B cell (primary cell): ENCODE measurements around the gene GDF2. TPM values are rescaled to one million over a fixed set of nuclear protein-coding genes. Genes with fewer than 3 reads are reported as not detected.

ENCODE experiments used
- ATAC-seq: fragments of 200-7000 bp; cut with Tn5 transposase; one replicate; pipeline ENCODE4 v1.10.0; 2021; ENCODE audit warnings: low read depth, mild to moderate bottlenecking, moderate number of reproducible peaks, moderate library complexity
- CTCF ChIA-PET: fragments of 350-600 bp; sonication (Branson Sonifier 250); formaldehyde crosslinking; loops from one replicate; lab custom pipeline; 2021; ENCODE audit warnings: antibody characterized with exemption, inconsistent platforms; lab: Charles Lee
- POLR2A ChIA-PET: fragments of 350-600 bp; sonication (Branson Sonifier 250); formaldehyde crosslinking; loops from one replicate; lab custom pipeline; 2021; ENCODE audit warnings: antibody characterized with exemption; lab: Charles Lee
- DNase-seq: peaks from one replicate; pipeline ENCODE4 v3.0.0; 2013
- H2AFZ ChIP-seq: 2 replicates; pipeline ENCODE4 v1.6.1; 2012; ENCODE audit warnings: mild to moderate bottlenecking, low read depth, low read length; ENCODE audit not compliant: insufficient read depth, poor library complexity, severe bottlenecking
- H3K27ac ChIP-seq, 2 donors: 1 replicate in 1 of 2; 2 replicates in 1 of 2; pipeline ENCODE4 v1.5.1; 2012 to 2013; ENCODE audit warnings: low read length in 2 of 2, mild to moderate bottlenecking in 2 of 2, moderate library complexity in 1 of 2
- H3K27me3 ChIP-seq, 4 experiments: fragments of 200-600 bp in 1 of 4; sonication (generic) in 1 of 4; replicated peaks in 1 of 4; 1 replicate in 2 of 4; 2 replicates in 2 of 4; pipeline versions ENCODE4 v1.6.1 to v1.7.0; 2013 to 2016; ENCODE audit warnings: low read length in 3 of 4, mild to moderate bottlenecking in 2 of 4, mixed read lengths in 1 of 4, moderate library complexity in 1 of 4; ENCODE audit not compliant: insufficient read depth in 4 of 4, control insufficient read depth in 3 of 4; ENCODE audit errors: control extremely low read depth in 1 of 4
- H3K36me3 ChIP-seq, 2 experiments: replicated peaks in 1 of 2; 1 replicate in 1 of 2; 2 replicates in 1 of 2; pipeline versions ENCODE4 v1.6.1 to v1.7.1; 2013; ENCODE audit warnings: low read length in 1 of 2; ENCODE audit not compliant: insufficient read depth in 2 of 2, control insufficient read depth in 1 of 2; ENCODE audit errors: control extremely low read depth in 1 of 2, extremely low read depth in 1 of 2
- H3K4me1 ChIP-seq, 2 donors: fragments of 200-600 bp in 1 of 2; sonication (generic) in 1 of 2; 1 replicate in 1 of 2; 2 replicates in 1 of 2; pipeline versions ENCODE4 v1.5.1 to v1.6.1; 2013 to 2017; ENCODE audit warnings: low read length in 2 of 2; ENCODE audit not compliant: control insufficient read depth in 2 of 2, insufficient read depth in 2 of 2
- H3K4me2 ChIP-seq: replicated peaks from 2 replicates; pipeline ENCODE3; 2012; ENCODE audit warnings: mild to moderate bottlenecking, low read depth, low read length; ENCODE audit not compliant: poor library complexity, severe bottlenecking
- H3K4me3 ChIP-seq, 5 experiments: fragments of 200-600 bp in 1 of 5; sonication (generic) in 1 of 5; 1 replicate in 3 of 5; 2 replicates in 2 of 5; pipeline versions ENCODE4 v1.5.1 to v1.7.0; 2011 to 2016; ENCODE audit warnings: low read length in 4 of 5, mild to moderate bottlenecking in 4 of 5, low read depth in 2 of 5, control low read depth in 1 of 5, moderate library complexity in 1 of 5; ENCODE audit not compliant: insufficient read depth in 1 of 5; ENCODE audit errors: control extremely low read depth in 1 of 5, extremely low read depth in 1 of 5
- H3K79me2 ChIP-seq: fragments of 200-600 bp; sonication (generic); one replicate; pipeline ENCODE4 v1.6.0; 2016; ENCODE audit warnings: low read length; ENCODE audit not compliant: control insufficient read depth, insufficient read depth
- H3K9ac ChIP-seq: fragments of 200-600 bp; sonication (generic); 2 replicates; pipeline ENCODE4 v1.6.1; 2017; ENCODE audit warnings: mild to moderate bottlenecking, low read length, moderate library complexity
- H3K9me3 ChIP-seq, 3 donors: one replicate each; pipeline versions ENCODE4 v1.6.1 to v1.7.1; 2013; ENCODE audit warnings: low read length in 2 of 3; ENCODE audit not compliant: control insufficient read depth in 2 of 3, insufficient read depth in 1 of 3; ENCODE audit errors: control extremely low read depth in 1 of 3
- H4K20me1 ChIP-seq: 2 replicates; pipeline ENCODE4 v1.6.0; 2012; ENCODE audit warnings: mild to moderate bottlenecking, low read length; ENCODE audit not compliant: insufficient read depth, control insufficient read depth, poor library complexity, severe bottlenecking
- H3K27ac Mint-ChIP-seq: one replicate; pipeline ENCODE4 v1.8.0; 2021; ENCODE audit warnings: mixed read lengths
- H3K27me3 Mint-ChIP-seq: one replicate; pipeline ENCODE4 v1.8.0; 2021; ENCODE audit warnings: mixed read lengths
- H3K4me1 Mint-ChIP-seq: one replicate; pipeline ENCODE4 v1.8.0; 2021; ENCODE audit warnings: mixed read lengths
- H3K4me3 Mint-ChIP-seq: one replicate; pipeline ENCODE4 v1.8.0; 2021; ENCODE audit warnings: mixed read lengths
- H3K9me3 Mint-ChIP-seq: one replicate; pipeline ENCODE4 v1.8.0; 2022; ENCODE audit warnings: mixed read lengths; ENCODE audit not compliant: insufficient read depth
- EZH2 ChIP-seq: IDR thresholded peaks from 2 replicates; pipeline ENCODE4 v1.6.1; 2012; ENCODE audit warnings: borderline replicate concordance, low read depth, mild to moderate bottlenecking, moderate library complexity, low read length; ENCODE audit not compliant: insufficient read depth, poor library complexity, severe bottlenecking
- WGBS: methylation state at CpG from one replicate; pipeline ENCODE4 v1.1.5; 2013; ENCODE audit warnings: missing lambda C conversion rate; ENCODE audit not compliant: insufficient coverage; 5-methylcytosine and 5-hydroxymethylcytosine counted together
- intact Hi-C: fragments of 100-400 bp; cut with micrococcal nuclease; formaldehyde crosslinking; loops from one replicate; pipeline ENCODE4 v1.10.0; 2022
- polyA plus RNA-seq: library from polyadenylated mRNA; depleted of rRNA; stranded (reverse); fragments of >200 nt; gene quantifications from 2 replicates; pipeline ENCODE4 v1.2.3, GENCODE V29; 2012
- total RNA-seq, 2 donors: library from RNA; stranded (reverse); fragments of 120-200 nt in 1 of 2; gene quantifications; 1 replicate in 1 of 2; 2 replicates in 1 of 2; pipeline versions ENCODE4 v1.2.3 to v1.2.4, GENCODE V29; 2013 to 2022
- TF ChIP-seq, protein P1 (sequence below): fragments of 200-600 bp; IDR thresholded peaks from one replicate; pipeline ENCODE4 v1.8.0; 2022; ENCODE audit warnings: antibody characterized with exemption, mild to moderate bottlenecking

Gene GDF2
- total and polyA plus RNA-seq, 2 donors (not counting 1 experiment from before 2014, with no cell fraction given) = not detected

DNA sequence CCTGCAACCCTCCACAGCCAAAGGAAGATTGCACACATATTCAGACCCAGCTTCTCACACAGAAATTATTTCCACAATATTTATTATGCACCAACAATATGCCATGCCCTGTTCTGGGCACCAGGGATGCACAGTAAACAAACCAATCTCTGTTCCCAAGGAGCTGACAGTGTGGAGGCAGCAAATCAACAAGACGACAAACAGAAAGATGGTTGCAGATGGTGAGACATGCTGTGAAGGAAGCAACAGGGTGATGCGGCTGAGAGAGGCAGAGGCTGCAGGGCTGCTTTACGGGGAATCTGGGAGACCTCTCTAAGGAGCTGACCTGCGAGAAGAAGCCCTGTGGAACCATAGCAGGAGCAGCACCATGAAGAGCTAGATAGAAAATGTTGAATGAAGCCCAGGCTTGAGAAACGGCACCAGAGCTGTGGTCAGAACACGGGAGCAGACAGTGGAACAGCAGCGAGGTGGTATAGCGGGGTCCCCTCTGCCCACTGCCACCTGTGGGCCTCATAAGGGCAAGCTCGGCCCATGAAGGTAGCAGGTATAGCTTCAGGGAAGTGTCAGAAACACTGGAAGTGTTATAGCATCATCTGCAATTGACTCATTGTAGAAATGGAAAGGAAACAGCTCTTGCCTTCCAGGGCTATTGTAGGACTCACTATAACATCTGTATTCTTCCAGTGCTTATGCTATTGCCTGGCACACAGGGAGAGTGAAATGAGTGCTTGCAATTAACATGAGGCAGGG, 43.4 kb downstream of the GDF2 start:
- DNase-seq (no peak), ATAC-seq (no peak)
- Histone ChIP-seq H3K9me3 (no peaks in the 10 kb centered on the region), H3K79me2 (no peaks in the 10 kb centered on the region), H3K27ac (no peak overlapping the region), H3K9ac (no peak overlapping the region), H3K4me3 (no peak overlapping the region), H4K20me1 (no peaks in the 10 kb centered on the region), H3K4me2 (no peak overlapping the region), H3K36me3 (no peaks in the 10 kb centered on the region), H3K4me1 (no peaks in the 10 kb centered on the region), H3K27me3 (no peaks in the 10 kb centered on the region), H2AFZ (no peak overlapping the region)
- intact Hi-C loops = no loop called here
- 96% methylated on average over 8 of the region's 9 CpGs for WGBS
- H3K27me3 Mint-ChIP-seq = no peaks in the 10 kb centered on the region
- POLR2A ChIA-PET = no interaction called here
- no peak for TF ChIP-seq EZH2
- TF ChIP-seq, protein P1, sequence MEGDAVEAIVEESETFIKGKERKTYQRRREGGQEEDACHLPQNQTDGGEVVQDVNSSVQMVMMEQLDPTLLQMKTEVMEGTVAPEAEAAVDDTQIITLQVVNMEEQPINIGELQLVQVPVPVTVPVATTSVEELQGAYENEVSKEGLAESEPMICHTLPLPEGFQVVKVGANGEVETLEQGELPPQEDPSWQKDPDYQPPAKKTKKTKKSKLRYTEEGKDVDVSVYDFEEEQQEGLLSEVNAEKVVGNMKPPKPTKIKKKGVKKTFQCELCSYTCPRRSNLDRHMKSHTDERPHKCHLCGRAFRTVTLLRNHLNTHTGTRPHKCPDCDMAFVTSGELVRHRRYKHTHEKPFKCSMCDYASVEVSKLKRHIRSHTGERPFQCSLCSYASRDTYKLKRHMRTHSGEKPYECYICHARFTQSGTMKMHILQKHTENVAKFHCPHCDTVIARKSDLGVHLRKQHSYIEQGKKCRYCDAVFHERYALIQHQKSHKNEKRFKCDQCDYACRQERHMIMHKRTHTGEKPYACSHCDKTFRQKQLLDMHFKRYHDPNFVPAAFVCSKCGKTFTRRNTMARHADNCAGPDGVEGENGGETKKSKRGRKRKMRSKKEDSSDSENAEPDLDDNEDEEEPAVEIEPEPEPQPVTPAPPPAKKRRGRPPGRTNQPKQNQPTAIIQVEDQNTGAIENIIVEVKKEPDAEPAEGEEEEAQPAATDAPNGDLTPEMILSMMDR = no peak
- H3K9me3 Mint-ChIP-seq = no peaks in the 10 kb centered on the region
- H3K4me1 Mint-ChIP-seq = no peaks in the 10 kb centered on the region
- CTCF ChIA-PET = no interaction called here
- no peak overlapping the region for H3K4me3 Mint-ChIP-seq
- H3K27ac Mint-ChIP-seq = no peak overlapping the region

DNA sequence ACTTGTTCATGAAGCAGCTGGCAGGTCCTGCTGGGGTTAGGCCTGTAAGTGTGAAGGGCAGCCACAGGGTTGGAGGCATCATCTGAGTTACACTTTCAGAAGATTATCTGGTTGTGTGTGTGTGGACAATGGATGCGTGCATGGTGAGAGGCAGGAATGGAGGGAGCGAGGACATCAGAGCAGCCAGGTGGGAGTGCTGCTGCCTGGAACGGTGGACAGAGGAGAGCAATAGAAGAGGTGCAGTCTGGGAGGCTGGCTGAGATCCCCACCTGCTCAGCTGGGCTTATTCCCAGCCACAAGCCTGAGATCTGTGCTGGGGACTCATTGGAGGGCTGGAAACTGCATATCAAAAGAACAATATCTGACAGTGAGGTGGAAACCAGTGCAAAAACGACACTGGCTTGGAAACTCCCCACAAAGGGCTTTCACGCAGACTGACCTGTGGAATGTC, 44.0 kb downstream of the GDF2 start:
- intact Hi-C loops = no loop called here
- Histone ChIP-seq H3K27ac (no peak overlapping the region), H3K9ac (no peak overlapping the region), H2AFZ (no peak overlapping the region), H4K20me1 (no peaks in the 10 kb centered on the region), H3K4me2 (no peak overlapping the region), H3K4me1 (no peaks in the 10 kb centered on the region), H3K36me3 (no peaks in the 10 kb centered on the region), H3K79me2 (no peaks in the 10 kb centered on the region), H3K4me3 (no peak overlapping the region), H3K27me3 (no peaks in the 10 kb centered on the region), H3K9me3 (no peaks in the 10 kb centered on the region)
- ATAC-seq (no peak), DNase-seq (no peak)
- TF ChIP-seq EZH2 = no peak
- TF ChIP-seq, protein P1 = no peak
- Mint-ChIP-seq H3K9me3 (no peaks in the 10 kb centered on the region), H3K4me3 (no peak overlapping the region), H3K27ac (no peak overlapping the region), H3K4me1 (no peaks in the 10 kb centered on the region), H3K27me3 (no peaks in the 10 kb centered on the region)
- ChIA-PET POLR2A (interaction anchor here (0.6 kb wide), 1 partner anchor 868 kb away, joined by 3 read pairs; no protein-coding TSS in a partner anchor), CTCF (no interaction called here)
- 87% methylated on average over 5 of the region's 5 CpGs for WGBS
